Transverse colon (tissue), 4 donors: ENCODE data around the gene RAI1. TPM values are rescaled to one million over a fixed set of nuclear protein-coding genes. Genes with fewer than 3 reads are reported as not detected.

Experiments
- DNase-seq: peaks from one replicate; pipeline ENCODE4 v3.0.0-alpha.2; 2019
- H3K27ac ChIP-seq, 4 donors: fragments of 200-600 bp; sonication (generic); 2 replicates each; pipeline ENCODE4 v1.5.1; 2016 to 2018; ENCODE audit warnings: inconsistent platforms in 4 of 4
- H3K27me3 ChIP-seq: fragments of 200-600 bp; sonication (generic); 2 replicates; pipeline ENCODE4 v1.5.1; 2017; ENCODE audit warnings: inconsistent platforms
- H3K36me3 ChIP-seq, 4 donors: fragments of 200-600 bp; sonication (generic); 2 replicates each; pipeline ENCODE4 v1.5.1; 2017 to 2019; ENCODE audit warnings: inconsistent platforms in 4 of 4
- H3K4me1 ChIP-seq, 4 donors: fragments of 200-600 bp; sonication (generic); 2 replicates each; pipeline ENCODE4 v1.5.1; 2017 to 2020; ENCODE audit warnings: inconsistent platforms in 4 of 4
- H3K4me3 ChIP-seq, 4 donors: fragments of 200-600 bp; sonication (generic); 1 replicate in 1 of 4; 2 replicates in 3 of 4; pipeline versions ENCODE4 v1.5.1 to v1.6.1; 2017 to 2019; ENCODE audit warnings: inconsistent platforms in 4 of 4
- H3K9me3 ChIP-seq, 2 donors: fragments of 200-600 bp; sonication (generic); 2 replicates each; pipeline ENCODE4 v1.5.1; 2017 to 2019; ENCODE audit warnings: inconsistent platforms in 2 of 2
- EP300 ChIP-seq: sonication (generic); formaldehyde crosslinking; IDR thresholded peaks from one replicate; pipeline ENCODE4 v1.6.1; 2017; ENCODE audit warnings: antibody characterized with exemption, low read depth
- POLR2A ChIP-seq: fragments of 450-650 bp; IDR thresholded peaks from one replicate; pipeline ENCODE4 v1.6.1; 2016; ENCODE audit warnings: antibody characterized with exemption, mild to moderate bottlenecking, moderate library complexity
- POLR2AphosphoS5 ChIP-seq, 3 donors: sonication (generic); formaldehyde crosslinking; IDR thresholded peaks; one replicate each; pipeline ENCODE4 v1.6.1; 2016; ENCODE audit warnings: antibody characterized with exemption in 3 of 3
- WGBS, 2 donors: methylation state at CpG; one replicate each; pipeline ENCODE4 v1.1.5; 2018; ENCODE audit warnings: low coverage in 1 of 2; 5-methylcytosine and 5-hydroxymethylcytosine counted together
- in situ Hi-C, 4 donors: fragments of 200-750 bp; cut with MboI; loops; one replicate each; pipeline versions ENCODE4 v1.15.0 to v1.15.1; 2017; ENCODE audit warnings: low sequenced_read_pairs in 3 of 4, low pct_ligation_motif_present in 1 of 4, low pct_unique_long_range_greater_than_20kb in 1 of 4
- intact Hi-C: fragments of 100-400 bp; cut with DNase I; formaldehyde crosslinking; loops from one replicate; pipeline ENCODE4 v1.15.1; 2023; ENCODE audit warnings: low total_unique reads
- total RNA-seq, 4 donors: library from RNA; depleted of rRNA; stranded (reverse); fragments of >200 nt; gene quantifications; one replicate each; pipeline ENCODE4 v1.1.0, GENCODE V29; 2016
- TF ChIP-seq, protein P1 (sequence below), 5 experiments: fragments of 200-600 bp in 3 of 5; fragments of 450-650 bp in 2 of 5; sonication (generic) in 3 of 5; IDR thresholded peaks; 1 replicate in 2 of 5; 2 replicates in 3 of 5; pipeline ENCODE4 v1.5.1; 2016 to 2017; ENCODE audit warnings: antibody characterized with exemption in 5 of 5, inconsistent platforms in 3 of 5, mild to moderate bottlenecking in 2 of 5, moderate library complexity in 1 of 5

RAI1 gene
- total RNA-seq, 4 donors from 2014 or later, result 14.1 to 163 (median 34.6) TPM

DNA sequence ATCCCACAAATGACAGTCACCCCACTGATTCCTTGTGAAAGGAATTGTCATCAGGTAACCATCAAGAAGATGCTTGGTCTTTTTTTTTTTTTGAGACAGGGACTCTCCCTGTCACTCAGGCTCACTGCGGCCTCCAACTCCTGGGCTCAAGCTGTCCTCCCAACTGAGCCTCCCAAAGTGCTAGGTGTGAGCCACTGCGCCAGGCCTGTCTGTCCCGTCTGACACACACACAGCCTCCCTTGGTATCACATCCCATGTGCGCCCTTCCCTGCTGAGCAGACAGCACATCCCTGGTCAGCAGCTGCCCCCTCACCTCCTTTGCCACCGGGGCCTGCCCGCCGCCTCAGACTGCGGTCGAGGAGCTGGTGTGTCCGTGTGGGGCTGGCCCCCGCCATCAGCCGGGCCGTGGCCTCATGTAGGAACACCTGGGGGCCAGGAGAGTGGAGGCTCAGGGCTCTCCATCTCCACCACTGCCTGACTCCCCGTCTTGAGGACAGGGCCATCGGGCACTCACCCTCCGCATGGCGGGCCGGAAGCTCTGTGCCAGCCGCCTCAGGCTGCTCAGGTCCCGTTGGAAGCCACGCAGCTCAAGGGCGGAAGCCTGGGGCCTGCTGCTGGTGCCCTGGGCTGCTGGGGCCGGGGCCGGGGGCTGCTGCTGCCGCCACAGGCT, 131.9 kb downstream of the RAI1 start:
- Histone ChIP-seq H3K9me3 (no peaks in the 10 kb centered on the region), H3K27ac (peak overlapping the region in 2 of 4 donors; percentile 37 to 48), H3K36me3 (peaks cover 0 to 36% (median 7%) of the 10 kb centered on the region in 4 donors), H3K4me1 (peaks cover 3 to 35% (median 20%) of the 10 kb centered on the region in 4 donors), H3K4me3 (no peak overlapping the region), H3K27me3 (no peaks in the 10 kb centered on the region)
- no peak for DNase-seq
- 92% methylated on average over 17 of the region's 25 CpGs; no CpG with 5 or more reads in 1 of the 2 donors for WGBS, 2 donors
- in situ Hi-C loops (no loop called here), intact Hi-C loops (loop anchor here (2.0 to 10.0 kb wide), 2 partner anchors 48 to 112 kb away; no protein-coding TSS in a partner anchor)
- TF ChIP-seq POLR2AphosphoS5 (IDR thresholded peaks at IDR 0.05) (no peak), EP300 (no peak), POLR2A (no peak)
- TF ChIP-seq, protein P1, sequence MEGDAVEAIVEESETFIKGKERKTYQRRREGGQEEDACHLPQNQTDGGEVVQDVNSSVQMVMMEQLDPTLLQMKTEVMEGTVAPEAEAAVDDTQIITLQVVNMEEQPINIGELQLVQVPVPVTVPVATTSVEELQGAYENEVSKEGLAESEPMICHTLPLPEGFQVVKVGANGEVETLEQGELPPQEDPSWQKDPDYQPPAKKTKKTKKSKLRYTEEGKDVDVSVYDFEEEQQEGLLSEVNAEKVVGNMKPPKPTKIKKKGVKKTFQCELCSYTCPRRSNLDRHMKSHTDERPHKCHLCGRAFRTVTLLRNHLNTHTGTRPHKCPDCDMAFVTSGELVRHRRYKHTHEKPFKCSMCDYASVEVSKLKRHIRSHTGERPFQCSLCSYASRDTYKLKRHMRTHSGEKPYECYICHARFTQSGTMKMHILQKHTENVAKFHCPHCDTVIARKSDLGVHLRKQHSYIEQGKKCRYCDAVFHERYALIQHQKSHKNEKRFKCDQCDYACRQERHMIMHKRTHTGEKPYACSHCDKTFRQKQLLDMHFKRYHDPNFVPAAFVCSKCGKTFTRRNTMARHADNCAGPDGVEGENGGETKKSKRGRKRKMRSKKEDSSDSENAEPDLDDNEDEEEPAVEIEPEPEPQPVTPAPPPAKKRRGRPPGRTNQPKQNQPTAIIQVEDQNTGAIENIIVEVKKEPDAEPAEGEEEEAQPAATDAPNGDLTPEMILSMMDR (IDR thresholded peaks at IDR 0.05), result no peak

DNA sequence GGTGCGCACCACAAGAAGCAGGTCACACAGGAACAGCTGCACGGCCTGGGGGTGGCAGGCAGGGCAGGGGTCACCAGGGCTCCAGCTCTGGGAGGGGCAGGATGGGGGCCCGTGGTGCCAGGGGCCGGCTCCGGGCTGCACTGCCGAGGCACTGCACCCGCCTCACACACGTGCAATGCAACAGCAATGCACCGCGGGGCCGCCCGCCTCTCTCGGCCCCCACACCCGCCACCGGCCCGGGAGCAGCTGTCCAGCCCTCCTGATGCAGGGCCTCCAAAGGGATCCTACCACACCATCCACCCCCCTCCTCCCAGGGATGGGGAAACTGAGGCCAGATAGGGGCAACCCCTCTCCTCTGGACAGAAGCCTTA, 132.5 kb downstream of the RAI1 start:
- no peaks in the 10 kb centered on the region for H3K9me3 ChIP-seq
- H3K4me3 ChIP-seq, result no peak overlapping the region
- no CpG with 5 or more reads among the region's 16 CpGs for WGBS, 2 donors
- in situ Hi-C loops (no loop called here), intact Hi-C loops (loop anchor here (2.0 to 10.0 kb wide), 2 partner anchors 47 to 111 kb away; no protein-coding TSS in a partner anchor)
- peaks cover 5 to 41% (median 25%) of the 10 kb centered on the region in 4 donors for H3K4me1 ChIP-seq
- DNase-seq, result no peak
- no peak for TF ChIP-seq POLR2AphosphoS5 (IDR thresholded peaks at IDR 0.05)
- no peak for TF ChIP-seq POLR2A
- TF ChIP-seq, protein P1 (IDR thresholded peaks at IDR 0.05), result no peak
- TF ChIP-seq EP300, result no peak
- peaks cover 0 to 36% (median 7%) of the 10 kb centered on the region in 4 donors for H3K36me3 ChIP-seq
- no peaks in the 10 kb centered on the region for H3K27me3 ChIP-seq
- H3K27ac ChIP-seq, result no peak overlapping the region

DNA sequence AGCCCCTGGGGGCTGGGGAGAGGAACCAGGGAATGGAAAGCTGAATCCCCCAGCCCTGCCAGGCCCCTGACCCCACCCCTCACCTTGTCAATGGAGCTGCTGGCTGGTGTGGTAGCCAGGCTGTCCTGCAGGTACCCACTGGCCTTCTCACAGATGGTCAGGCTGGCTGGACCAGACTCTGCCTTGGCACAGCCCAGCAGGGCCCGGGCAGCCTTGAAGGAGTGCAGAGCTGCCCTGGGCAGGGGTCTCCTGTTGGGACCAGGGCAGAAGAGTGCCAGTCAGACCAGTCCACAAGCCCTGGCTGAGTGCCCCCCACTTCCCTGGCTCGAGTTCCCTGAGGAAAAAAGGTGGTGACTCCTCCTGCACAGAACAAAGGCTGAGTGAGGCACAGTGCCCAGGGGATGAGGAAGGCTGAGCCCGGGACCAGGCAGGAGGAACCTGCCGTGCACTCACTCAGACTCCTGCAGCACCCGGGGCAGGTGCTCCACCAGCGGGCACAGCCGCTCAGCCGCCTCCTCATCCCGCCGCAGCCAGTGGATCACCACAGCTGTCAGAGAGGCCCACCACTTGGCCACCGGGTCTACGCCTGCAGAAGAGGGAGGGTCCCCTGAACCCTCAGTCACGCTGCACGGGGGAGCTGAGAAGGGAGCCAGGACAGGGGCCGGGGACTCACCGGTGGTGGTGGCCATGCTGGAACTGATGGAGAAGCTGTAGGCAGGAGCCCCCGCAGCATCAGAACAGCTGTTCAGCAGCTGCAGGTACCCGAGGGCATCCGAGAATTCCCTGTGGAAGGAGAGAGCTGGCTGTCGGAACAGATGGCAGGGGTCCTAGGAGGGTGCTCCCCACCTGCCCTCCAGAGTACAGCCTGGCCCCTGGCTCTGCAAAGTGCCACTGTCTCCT, 133.2 kb downstream of the RAI1 start:
- H3K4me1 ChIP-seq, result peaks cover 8 to 41% (median 30%) of the 10 kb centered on the region in 4 donors
- no peak overlapping the region for H3K27ac ChIP-seq
- 84% methylated on average over 19 of the region's 20 CpGs; no CpG with 5 or more reads in 1 of the 2 donors for WGBS, 2 donors
- no peaks in the 10 kb centered on the region for H3K27me3 ChIP-seq
- DNase-seq, result no peak
- peaks cover 0 to 36% (median 7%) of the 10 kb centered on the region in 4 donors for H3K36me3 ChIP-seq
- H3K4me3 ChIP-seq, result no peak overlapping the region
- in situ Hi-C loops, result loop anchor here in 1 of 4 donors (5.0 kb wide), 1 partner anchor 43 kb away; no protein-coding TSS in a partner anchor
- H3K9me3 ChIP-seq, result no peaks in the 10 kb centered on the region
- TF ChIP-seq POLR2A (no peak), POLR2AphosphoS5 (IDR thresholded peaks at IDR 0.05) (no peak), EP300 (no peak)
- TF ChIP-seq, protein P1 (IDR thresholded peaks at IDR 0.05), result no peak
- intact Hi-C loops, result loop anchor here (10.0 kb wide), 1 partner anchor 110 kb away; no protein-coding TSS in a partner anchor

DNA sequence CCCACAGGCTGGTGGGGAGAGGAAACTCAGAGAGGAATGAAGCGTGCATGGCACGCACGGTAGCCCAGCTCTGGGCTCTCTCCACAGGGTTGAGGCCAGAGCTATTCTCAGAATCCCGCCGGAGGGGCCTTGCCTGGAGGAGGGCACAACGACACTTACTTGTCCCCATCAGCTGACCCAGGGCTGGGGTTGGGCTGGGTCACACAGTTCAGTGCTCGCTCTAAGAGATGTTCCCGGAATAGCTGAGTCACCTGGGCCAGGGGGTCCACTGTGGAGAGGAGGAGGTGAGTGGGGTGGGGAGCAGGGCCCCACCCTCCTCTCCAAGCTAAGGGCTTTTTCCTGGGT, 133.8 kb downstream of the RAI1 start:
- TF ChIP-seq EP300 (no peak), POLR2AphosphoS5 (IDR thresholded peaks at IDR 0.05) (no peak), POLR2A (no peak)
- TF ChIP-seq, protein P1 (IDR thresholded peaks at IDR 0.05), result no peak
- intact Hi-C loops (loop anchor here (10.0 kb wide), 1 partner anchor 110 kb away; no protein-coding TSS in a partner anchor), in situ Hi-C loops (loop anchor here in 1 of 4 donors (5.0 kb wide), 1 partner anchor 42 kb away; no protein-coding TSS in a partner anchor)
- Histone ChIP-seq H3K27me3 (no peaks in the 10 kb centered on the region), H3K4me3 (no peak overlapping the region), H3K9me3 (no peaks in the 10 kb centered on the region), H3K27ac (peak overlapping the region in 1 of 4 donors; percentile 9), H3K4me1 (peaks cover 12 to 43% (median 31%) of the 10 kb centered on the region in 4 donors), H3K36me3 (peaks cover 0 to 36% (median 7%) of the 10 kb centered on the region in 4 donors)
- no peak for DNase-seq
- WGBS, 2 donors, result 82% methylated on average over 8 of the region's 8 CpGs; no CpG with 5 or more reads in 1 of the 2 donors
